GM18909 (cell line): ENCODE results near the gene EPHA6.
"Not testable (repeated sequence)": the region's sequence is repeated elsewhere in the genome, so short reads cannot be mapped to it uniquely, and the experiment has no call there.

Experiments
- ATAC-seq: cut with Tn5 transposase; IDR thresholded peaks from one replicate; pipeline ENCODE4 v1.9.1; 2021; ENCODE audit warnings: mild to moderate bottlenecking; ENCODE audit not compliant: unreplicated experiment, poor library complexity

The EPHA6 gene

DNA sequence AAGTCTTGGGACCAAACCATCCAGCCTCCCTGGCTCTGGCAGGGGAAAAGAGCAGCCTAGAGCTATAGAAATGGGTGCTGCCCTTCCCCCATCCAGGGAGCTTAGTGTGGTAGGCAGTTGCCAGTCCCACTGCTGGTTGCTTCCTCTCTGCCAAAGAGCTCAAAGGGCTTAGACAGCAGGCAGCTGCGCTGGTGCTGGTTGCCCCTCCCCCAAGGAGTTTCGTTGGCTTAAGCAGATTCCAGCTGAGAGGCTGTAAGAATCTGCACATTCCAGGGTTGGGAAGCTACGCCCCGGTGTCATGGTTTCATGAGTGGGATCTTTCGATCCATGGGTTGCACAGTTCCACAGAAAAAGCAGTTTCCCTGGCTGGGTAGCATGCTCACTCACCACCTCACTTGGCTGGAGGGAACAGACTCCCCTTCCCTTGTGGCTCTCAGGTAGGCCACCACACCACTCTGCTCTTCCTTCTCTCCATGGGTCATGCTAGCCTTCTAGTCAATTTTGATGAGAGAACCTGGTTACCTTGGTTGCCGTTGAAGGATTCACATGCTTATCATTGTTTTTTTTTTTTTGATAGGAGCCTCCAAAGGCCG lies 195.1 kb downstream of the EPHA6 start:
- ATAC-seq: no peak

DNA sequence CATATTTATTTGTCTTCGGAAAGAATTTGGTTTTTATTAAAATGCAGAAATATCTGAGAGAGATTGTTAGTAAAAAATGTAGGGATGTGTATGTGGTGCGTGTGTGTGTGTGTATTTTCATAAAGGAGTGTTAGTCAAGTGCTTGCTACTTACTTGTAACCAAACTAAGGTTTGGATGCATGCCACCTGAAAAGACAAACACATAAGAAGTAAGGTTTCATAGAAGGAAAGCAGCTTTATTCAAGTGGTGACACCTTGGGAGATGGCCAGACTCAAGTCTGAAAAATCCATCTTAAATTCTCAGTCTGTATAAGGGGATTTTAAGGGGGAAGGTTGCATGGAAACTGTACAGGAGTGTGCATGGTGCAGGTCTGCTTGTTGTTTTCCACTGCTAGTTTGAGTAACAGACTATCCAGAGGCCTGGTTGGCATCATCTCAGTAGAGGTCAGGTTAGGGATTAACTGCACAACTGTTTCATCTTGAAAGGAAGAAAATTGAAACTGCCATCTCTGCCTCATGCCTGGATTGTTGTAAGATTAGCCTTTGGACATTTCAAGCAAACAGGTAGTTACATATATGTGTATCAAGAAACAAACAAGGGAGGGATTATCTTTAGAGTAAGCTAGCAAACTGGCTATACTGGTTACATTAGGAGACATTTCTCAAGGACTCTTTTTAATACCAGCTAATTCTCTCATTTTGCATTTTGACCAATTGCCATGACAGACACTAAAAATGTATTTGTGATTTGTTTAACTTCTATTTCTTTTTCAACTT lies 196.7 kb downstream of the EPHA6 start:
- no peak for ATAC-seq

- ATAC-seq: no peak
Observed at GRCh38 chr3:97021778-97022177, 207.4 kb downstream of the EPHA6 start.

DNA sequence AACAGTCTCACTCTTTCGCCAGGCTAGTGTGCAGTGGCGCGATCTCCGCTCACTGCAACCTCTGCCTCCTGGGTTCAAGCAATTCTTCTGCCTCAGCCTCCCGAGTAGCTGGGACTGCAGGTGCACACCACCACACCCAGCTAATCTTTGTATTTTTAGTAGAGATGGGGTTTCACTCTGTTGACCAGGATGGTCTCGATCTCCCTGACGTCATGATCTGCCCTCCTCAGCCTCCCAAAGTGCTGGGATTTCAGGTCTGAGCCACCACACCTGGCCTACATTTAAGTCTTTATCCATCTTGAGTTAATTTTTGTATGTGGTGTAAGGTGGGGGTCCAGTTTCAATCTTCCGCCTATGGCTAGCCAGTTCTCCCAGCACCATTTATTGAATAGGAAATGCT lies 211.2 kb downstream of the EPHA6 start:
- not testable (repeated sequence) for ATAC-seq

DNA sequence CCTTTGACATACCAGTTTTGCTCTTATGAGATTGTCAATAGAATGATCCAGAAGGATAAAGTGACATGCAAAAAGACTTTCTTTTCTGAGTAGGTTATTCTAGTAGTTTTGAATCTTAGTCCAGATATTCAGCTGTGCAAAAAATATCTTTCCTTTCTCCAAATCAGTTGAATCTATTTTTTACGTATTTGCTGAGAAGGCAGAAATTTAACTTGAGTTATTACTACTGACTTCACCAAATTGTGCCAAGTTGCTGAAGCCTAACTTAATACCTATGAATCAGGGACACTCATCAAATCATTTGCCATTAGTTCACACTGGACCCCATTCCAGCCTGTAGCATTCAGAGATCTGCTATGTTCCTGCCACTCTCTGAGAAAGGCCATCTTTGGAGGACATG lies 215.6 kb downstream of the EPHA6 start:
- no peak for ATAC-seq

DNA sequence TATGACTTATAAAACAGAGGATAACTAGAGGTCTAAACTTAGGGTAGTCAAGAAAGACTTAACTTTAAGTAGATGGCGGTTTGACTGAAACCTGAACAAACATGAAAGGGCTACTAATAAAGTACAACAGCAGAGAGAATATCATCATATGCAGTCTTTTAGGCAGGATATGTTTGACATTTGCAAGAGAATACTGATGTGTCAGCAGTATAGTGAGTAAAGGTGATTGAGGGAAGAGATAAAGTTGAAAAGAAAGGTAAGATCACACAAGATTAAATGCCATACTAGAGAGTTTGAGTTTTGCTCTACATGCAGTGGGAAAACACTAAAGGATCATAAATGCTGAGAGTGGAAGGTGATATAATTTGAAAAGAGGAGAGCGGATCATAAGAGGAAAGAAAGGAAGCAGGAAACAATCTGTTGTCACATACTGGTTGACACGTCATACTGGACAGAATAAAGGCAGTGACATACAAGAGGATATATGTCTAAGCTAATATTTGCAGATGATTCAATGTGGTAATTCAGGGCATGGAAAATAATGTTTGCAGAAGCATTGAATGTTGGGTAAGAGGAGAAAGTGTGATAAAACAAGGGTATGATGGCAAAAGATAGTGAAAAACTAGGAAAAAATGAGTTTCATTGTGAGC lies 223.0 kb downstream of the EPHA6 start:
- ATAC-seq: no peak

DNA sequence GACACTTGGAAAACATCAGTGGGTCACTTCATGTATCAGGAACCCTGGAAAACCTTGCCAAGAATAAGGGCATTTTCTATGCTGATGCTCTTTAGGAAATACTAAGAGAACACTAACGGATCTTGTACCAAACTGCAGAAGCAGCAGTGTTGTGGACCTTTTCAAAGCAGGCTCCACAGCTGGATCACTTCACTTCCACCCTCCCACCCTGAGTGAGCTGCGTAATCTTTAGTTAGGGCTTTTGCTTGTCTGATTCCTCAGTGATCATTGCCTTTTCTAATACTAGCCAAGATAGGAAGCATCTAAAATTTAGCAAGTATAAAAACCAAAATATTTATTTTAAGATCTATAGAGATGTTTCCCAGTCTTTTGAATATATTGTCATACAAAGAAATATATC lies 229.0 kb downstream of the EPHA6 start:
- no peak for ATAC-seq

DNA sequence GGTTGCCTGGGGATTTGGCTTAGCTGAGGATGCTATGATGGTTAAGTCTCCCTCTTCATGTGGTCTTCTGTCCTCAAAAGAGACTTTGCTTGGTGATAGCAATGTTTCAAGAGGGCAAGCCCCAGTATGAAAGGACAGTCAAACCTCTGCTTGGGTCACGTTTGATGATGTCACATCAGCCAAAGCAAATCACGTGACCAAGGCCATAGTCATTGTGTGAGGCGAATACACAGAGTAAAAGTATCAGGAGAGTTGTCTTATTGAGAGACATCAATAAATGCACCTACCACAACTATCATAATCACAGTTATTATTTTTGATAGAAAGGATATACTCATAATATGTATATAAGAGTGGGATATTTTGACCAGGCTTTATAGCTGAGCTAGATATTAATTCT lies 243.0 kb downstream of the EPHA6 start:
- no peak for ATAC-seq

DNA sequence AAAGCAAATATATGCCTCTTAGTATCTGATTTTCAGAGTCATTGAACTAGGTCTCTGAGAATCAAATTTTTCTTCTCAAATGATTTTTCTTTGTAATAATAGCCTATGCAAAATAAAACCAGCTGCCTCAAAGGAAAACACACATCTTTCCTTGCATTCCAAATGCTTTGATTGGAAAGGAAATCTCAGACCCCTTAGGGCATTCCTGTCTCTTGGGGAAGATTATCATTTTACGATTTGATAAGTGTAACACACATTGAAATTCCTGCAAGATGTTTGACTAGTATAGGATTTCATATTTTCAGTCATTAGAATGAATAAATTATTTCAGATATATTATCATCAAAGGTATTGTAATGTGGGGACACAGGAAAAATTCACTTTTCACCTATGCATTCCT lies 244.8 kb downstream of the EPHA6 start:
- ATAC-seq: no peak

- no peak for ATAC-seq
Observed at GRCh38 chr3:97066531-97066930, 252.1 kb downstream of the EPHA6 start.

- ATAC-seq: no peak
Observed at GRCh38 chr3:97070302-97070701, 255.9 kb downstream of the EPHA6 start.

GRCh38 chr3:97074546-97074945 lies 260.2 kb downstream of the EPHA6 start:
- ATAC-seq: no peak

DNA sequence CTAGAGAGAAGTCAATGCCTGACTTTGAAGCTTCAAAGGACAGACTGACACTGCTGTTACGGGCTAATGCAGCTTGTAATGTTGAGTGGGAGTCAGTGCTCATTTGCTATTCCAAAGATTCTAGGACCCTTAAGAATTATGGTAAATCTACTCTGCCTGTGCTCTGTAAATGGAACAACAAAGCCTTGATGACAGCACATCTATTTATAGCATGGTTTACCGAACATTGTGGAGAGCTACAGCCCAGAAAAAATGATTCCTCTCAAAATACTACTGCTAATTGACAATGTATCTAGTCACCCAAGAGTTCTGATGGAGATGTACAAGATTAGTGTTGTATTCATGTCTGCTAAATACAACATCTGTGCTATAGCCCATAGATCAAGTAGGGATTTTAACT lies 262.3 kb downstream of the EPHA6 start:
- ATAC-seq: no peak

- ATAC-seq: no peak
Observed at GRCh38 chr3:97089621-97090020, 275.2 kb downstream of the EPHA6 start.

DNA sequence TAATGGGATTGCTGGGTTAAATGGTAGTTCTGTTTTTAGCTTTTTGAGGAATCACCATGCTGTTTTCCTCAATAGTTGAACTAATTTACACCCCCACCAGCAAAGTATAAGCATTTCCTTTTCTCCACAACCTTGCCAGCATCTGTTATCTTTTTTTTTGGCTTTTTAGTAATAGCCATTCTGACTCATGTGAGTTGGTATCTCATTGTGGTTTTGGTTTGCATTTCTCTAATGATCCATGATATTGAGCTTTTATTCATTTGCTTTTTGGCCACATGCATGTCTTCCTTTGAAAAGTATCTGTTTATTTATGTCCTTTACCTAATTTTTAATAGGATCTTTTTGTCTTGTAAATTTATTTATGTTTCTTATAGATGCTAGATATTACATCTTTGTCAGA lies 288.2 kb downstream of the EPHA6 start:
- ATAC-seq: no peak

- ATAC-seq: no peak
Observed at GRCh38 chr3:97105989-97106651, 291.7 kb downstream of the EPHA6 start.

DNA sequence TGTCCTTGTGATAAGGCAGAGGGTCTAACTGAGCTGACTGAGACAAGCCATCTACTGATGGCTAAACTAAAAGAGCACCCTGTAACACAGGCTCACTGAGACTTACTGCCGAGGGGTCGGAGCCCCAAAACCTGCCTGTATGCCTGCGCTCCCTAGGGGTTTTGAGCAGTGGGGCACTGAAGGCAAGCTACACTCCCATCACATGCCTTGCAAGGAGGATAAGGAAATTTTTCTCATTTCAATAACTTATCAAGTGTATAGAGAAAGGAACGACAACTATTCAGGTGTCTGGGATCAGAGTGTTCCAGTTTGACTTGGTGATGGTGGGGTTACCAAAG lies 292.2 kb downstream of the EPHA6 start:
- ATAC-seq: no peak

- ATAC-seq: no peak
Observed at GRCh38 chr3:97108136-97108535, 293.7 kb downstream of the EPHA6 start.

DNA sequence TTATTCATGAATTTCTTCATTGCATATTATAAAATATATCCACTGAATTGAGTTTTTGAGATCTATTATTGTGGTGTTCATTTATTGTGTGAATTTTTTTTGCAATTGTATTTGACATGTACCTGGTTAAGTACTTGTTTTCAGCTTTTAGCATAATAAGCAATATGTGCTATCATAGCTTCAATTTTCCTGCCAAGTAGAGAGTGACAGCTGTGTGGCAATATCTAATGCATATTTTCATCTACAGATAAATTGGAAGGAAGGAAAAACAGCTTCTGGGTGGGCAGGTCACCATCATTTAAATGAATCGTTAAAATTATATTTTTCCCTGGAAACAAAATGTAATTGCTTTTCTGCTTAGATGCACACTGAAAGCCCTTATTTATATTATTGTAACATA lies 296.9 kb downstream of the EPHA6 start:
- ATAC-seq: no peak

DNA sequence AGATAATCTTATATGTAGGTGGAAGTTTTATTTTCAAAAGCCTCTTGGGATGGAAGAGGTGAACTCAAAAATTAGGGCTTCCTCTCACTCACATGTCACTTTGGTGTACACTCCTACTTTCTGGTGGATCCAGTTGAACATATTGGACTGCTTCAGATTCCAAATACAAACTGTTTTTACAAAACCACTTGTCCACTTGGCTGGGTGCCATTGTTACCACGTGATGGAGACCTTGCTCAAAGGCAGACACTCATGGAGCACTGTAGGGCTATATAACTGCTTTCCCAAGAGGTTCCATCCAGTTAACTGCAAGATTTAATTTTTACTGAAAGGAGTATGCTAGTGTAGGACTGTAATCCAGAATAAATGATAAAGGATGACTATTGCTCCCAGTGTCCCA lies 307.0 kb downstream of the EPHA6 start:
- ATAC-seq: no peak

DNA sequence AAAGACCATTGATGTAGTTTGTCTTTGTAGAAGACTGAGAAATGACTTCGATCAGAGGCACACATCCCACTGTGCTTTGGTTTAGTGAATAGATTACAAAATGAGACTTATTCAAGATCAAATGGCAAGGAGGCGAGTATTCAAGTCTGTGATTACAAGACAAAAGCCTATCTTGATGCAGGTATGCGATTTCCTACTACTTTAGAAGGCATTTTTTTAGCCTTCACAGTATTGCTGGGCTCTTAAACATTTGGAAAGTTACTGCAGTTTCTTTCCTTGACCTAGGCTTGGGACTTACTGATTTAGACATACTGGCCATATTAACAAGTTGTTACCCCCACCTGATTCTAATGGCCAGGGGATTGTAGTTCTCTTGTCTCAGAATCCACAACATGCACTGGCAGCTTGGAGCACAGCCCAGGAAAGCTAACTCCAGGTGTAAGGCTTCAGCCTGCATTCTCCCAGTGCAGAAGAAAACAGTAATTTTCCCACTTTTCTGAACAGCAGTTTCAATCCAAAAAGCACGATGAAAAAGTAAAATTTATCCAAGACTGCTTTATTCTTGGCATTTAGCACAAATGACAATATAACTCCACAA lies 311.6 kb downstream of the EPHA6 start:
- ATAC-seq: no peak
